Fibroblast of villous mesenchyme (primary cell): Measurements from ENCODE around the gene MYO3B. TPM values are rescaled to one million over a fixed set of nuclear protein-coding genes. Genes with fewer than 3 reads are reported as not detected.

Experiments used
- DNase-seq: peaks from one replicate; pipeline ENCODE4 v3.0.0-alpha.2; 2010; ENCODE audit warnings: low read depth
- H3K4me3 ChIP-seq: 2 replicates; pipeline ENCODE4 v1.5.1; 2011; ENCODE audit warnings: low read depth, mild to moderate bottlenecking, low read length
- total RNA-seq: library from RNA; depleted of rRNA; stranded (reverse); fragments of >200 nt; gene quantifications from 2 replicates; pipeline ENCODE4 v1.2.3, GENCODE V29; 2012
- TF ChIP-seq, protein P1 (sequence below): IDR thresholded peaks from 2 replicates; pipeline ENCODE4 v1.5.1; 2012; ENCODE audit warnings: low read depth, mild to moderate bottlenecking, low read length; ENCODE audit not compliant: insufficient read depth

Gene MYO3B
- total RNA-seq, 1 donor: under 0.01 TPM

GRCh38 chr2:170148161-170148560 lies 29.8 kb upstream of the MYO3B start:
- peak; percentile 28 for DNase-seq
- no peak overlapping the region for H3K4me3 ChIP-seq
- TF ChIP-seq, protein P1, sequence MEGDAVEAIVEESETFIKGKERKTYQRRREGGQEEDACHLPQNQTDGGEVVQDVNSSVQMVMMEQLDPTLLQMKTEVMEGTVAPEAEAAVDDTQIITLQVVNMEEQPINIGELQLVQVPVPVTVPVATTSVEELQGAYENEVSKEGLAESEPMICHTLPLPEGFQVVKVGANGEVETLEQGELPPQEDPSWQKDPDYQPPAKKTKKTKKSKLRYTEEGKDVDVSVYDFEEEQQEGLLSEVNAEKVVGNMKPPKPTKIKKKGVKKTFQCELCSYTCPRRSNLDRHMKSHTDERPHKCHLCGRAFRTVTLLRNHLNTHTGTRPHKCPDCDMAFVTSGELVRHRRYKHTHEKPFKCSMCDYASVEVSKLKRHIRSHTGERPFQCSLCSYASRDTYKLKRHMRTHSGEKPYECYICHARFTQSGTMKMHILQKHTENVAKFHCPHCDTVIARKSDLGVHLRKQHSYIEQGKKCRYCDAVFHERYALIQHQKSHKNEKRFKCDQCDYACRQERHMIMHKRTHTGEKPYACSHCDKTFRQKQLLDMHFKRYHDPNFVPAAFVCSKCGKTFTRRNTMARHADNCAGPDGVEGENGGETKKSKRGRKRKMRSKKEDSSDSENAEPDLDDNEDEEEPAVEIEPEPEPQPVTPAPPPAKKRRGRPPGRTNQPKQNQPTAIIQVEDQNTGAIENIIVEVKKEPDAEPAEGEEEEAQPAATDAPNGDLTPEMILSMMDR: no peak

DNA sequence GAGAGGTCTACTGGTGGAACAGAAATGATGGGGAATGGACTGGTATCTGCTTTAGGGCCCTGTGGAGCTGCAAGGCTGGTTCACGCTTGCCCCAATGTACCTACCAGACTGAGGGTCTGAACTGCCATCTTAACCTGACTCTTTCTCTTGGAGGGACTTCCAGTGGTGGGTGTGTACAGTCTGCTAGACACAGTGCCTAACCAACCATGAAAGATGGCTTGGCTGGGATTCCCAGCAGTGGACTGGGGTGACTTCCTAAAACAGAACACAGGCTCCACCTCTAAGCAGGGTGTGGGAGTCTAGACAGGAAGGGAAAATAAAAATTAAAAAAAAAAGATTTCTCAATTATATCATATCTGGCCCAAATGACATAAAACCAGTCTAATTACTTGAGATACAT lies 25.5 kb upstream of the MYO3B start:
- TF ChIP-seq, protein P1: no peak
- no peak overlapping the region for H3K4me3 ChIP-seq
- no peak for DNase-seq

DNA sequence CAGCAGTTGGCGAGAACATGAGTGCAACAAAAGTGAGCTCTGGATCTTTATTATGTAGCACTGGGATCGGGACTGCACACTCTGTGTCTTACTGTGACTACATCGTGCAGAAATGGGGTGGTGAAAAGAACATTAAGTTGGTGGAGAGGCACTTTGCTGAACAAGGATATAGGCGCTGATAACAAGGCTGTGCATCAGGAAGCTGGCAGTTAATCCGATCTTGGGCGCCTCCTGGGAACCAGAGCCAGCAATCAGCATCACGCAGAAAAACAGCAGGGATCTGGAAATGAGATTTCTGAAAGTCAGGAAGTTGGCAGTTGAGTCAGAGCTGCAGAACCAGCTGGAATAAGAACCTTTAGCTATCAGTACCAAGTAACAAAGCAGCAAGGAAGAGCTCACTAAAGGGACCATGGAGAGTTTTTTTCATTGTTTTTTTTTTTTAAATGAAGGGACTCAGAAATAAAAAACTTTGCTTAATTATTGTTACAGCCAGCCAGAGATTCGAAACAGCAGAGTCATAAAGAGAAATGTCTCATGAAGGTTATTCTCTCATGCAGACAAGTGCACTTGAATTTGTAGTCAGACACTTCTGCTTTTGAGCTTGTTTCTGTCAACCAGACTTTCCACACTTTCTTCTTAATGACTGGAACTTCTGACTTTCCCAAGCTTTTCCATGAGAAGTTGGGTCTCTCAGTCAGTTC lies 22.8 kb upstream of the MYO3B start:
- DNase-seq: peak; percentile 34
- no peak overlapping the region for H3K4me3 ChIP-seq
- TF ChIP-seq, protein P1: no peak

GRCh38 chr2:170155723-170156253 lies 22.2 kb upstream of the MYO3B start:
- DNase-seq: no peak
- TF ChIP-seq, protein P1: no peak
- H3K4me3 ChIP-seq: no peak overlapping the region

- TF ChIP-seq, protein P1: no peak
Measured at GRCh38 chr2:170156592-170156991, 21.4 kb upstream of the MYO3B start.

DNA sequence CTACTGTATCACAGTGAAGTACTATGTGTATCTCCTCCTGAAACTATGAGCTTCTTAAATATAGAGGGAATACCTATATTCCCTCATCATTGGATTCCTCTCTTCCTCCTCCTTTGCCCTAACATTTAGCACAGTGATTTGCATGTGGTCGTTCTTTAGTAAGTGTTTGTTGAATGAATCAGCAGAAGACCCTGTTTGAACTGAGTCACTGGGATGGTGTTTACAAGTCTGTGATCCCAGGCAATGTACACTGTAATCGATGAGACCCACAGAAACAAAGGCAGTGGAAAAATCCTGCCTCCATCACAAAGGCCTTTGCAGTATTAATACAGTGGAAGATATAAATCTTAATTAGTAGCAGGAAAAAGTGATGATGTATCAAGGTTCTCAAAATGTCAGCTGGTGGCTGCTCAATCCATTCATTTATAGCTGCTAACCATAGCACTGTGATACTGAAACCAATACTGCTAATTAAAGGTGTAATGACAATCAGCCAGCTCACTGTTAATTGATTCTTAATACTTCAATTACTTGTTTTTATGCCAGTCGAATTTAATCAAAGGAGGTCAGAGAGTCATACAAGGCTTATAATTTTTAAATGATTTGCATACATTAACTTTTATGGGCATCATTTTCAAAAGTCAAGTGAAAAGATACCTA lies 20.8 kb upstream of the MYO3B start:
- no peak overlapping the region for H3K4me3 ChIP-seq
- TF ChIP-seq, protein P1: no peak
- DNase-seq: peak; percentile 32

More at GRCh38 chr2:170156592-170156991, 21.4 kb upstream of the MYO3B start:
- no peak for DNase-seq
- H3K4me3 ChIP-seq: no peak overlapping the region
